GM23338 (cell line): ENCODE measurements around the gene ATP10B. TPM values are rescaled to one million over a fixed set of nuclear protein-coding genes. Genes with fewer than 3 reads are reported as not detected.

Experiments
- ATAC-seq: fragments of 200-7000 bp; cut with Tn5 transposase; 3 replicates; pipeline ENCODE4 v1.9.1; 2020
- DNase-seq: peaks from one replicate; pipeline ENCODE4 v3.0.0-alpha.2; 2015; ENCODE audit warnings: low spot score
- H2AFZ ChIP-seq: fragments of 200-600 bp; sonication (generic); 2 replicates; pipeline ENCODE4 v1.8.0; 2016; ENCODE audit warnings: antibody characterized with exemption, mild to moderate bottlenecking, moderate library complexity
- H3F3A ChIP-seq: fragments of 200-600 bp; sonication (generic); replicated peaks from 2 replicates; pipeline ENCODE4 v1.8.0; 2017; ENCODE audit warnings: antibody characterized with exemption, mixed run types, low read depth
- H3K27ac ChIP-seq: fragments of 200-600 bp; sonication (generic); 2 replicates; pipeline ENCODE4 v1.6.1; 2016; ENCODE audit warnings: low read depth
- H3K27me3 ChIP-seq: fragments of 200-600 bp; sonication (generic); 2 replicates; pipeline ENCODE4 v1.8.0; 2016; ENCODE audit warnings: mild to moderate bottlenecking, mixed run types, moderate library complexity; ENCODE audit not compliant: insufficient read depth
- H3K36me3 ChIP-seq: fragments of 200-600 bp; sonication (generic); 2 replicates; pipeline ENCODE4 v1.8.0; 2016; ENCODE audit warnings: mild to moderate bottlenecking; ENCODE audit not compliant: insufficient read depth
- H3K4me1 ChIP-seq: fragments of 200-600 bp; sonication (generic); 2 replicates; pipeline ENCODE4 v1.8.0; 2016; ENCODE audit warnings: mild to moderate bottlenecking, moderate library complexity; ENCODE audit not compliant: insufficient read depth
- H3K4me2 ChIP-seq: fragments of 200-600 bp; sonication (generic); 2 replicates; pipeline ENCODE4 v1.7.1; 2017; ENCODE audit warnings: mixed run types
- H3K4me3 ChIP-seq: fragments of 200-600 bp; sonication (generic); 2 replicates; pipeline ENCODE4 v1.6.1; 2016; ENCODE audit warnings: mixed run types
- H3K79me2 ChIP-seq: fragments of 200-600 bp; sonication (generic); replicated peaks from 2 replicates; pipeline ENCODE4 v1.8.0; 2017; ENCODE audit warnings: mild to moderate bottlenecking; ENCODE audit not compliant: insufficient read depth
- H3K9me2 ChIP-seq: fragments of 200-600 bp; sonication (generic); 2 replicates; pipeline ENCODE4 v1.8.0; 2017; ENCODE audit not compliant: insufficient read depth
- H4K20me1 ChIP-seq: fragments of 200-600 bp; sonication (generic); replicated peaks from 2 replicates; pipeline ENCODE4 v1.8.0; 2017; ENCODE audit warnings: mild to moderate bottlenecking; ENCODE audit not compliant: insufficient read depth
- H3K27ac Mint-ChIP-seq: 2 replicates; pipeline ENCODE4 v1.8.0; 2020; ENCODE audit warnings: inconsistent platforms, mild to moderate bottlenecking, moderate library complexity, mixed read lengths
- H3K27me3 Mint-ChIP-seq: 3 replicates; pipeline ENCODE4 v1.8.0; 2022; ENCODE audit warnings: low read depth, mild to moderate bottlenecking, moderate library complexity, mixed read lengths, inconsistent platforms; ENCODE audit not compliant: insufficient read depth, poor library complexity
- H3K36me3 Mint-ChIP-seq: 3 replicates; pipeline ENCODE4 v1.8.0; 2021; ENCODE audit warnings: low read depth, mild to moderate bottlenecking, inconsistent platforms, moderate library complexity, mixed read lengths
- H3K4me1 Mint-ChIP-seq: 3 replicates; pipeline ENCODE4 v1.8.0; 2020; ENCODE audit warnings: mild to moderate bottlenecking, inconsistent platforms, mixed read lengths
- H3K4me3 Mint-ChIP-seq: 3 replicates; pipeline ENCODE4 v1.8.0; 2021; ENCODE audit warnings: moderate library complexity, mild to moderate bottlenecking, inconsistent platforms, mixed read lengths
- H3K9me3 Mint-ChIP-seq: 3 replicates; pipeline ENCODE4 v1.8.0; 2020; ENCODE audit warnings: moderate library complexity, mild to moderate bottlenecking, inconsistent platforms, mixed read lengths
- CREB1 ChIP-seq: fragments of 250-450 bp; sonication (Bioruptor Pico); IDR thresholded peaks from 2 replicates; pipeline ENCODE4 v1.5.0; 2020; ENCODE audit warnings: low read depth, mild to moderate bottlenecking, moderate library complexity
- EZH2phosphoT487 ChIP-seq: fragments of 200-600 bp; sonication (generic); IDR thresholded peaks from one replicate; pipeline ENCODE4 v1.8.1; 2018; ENCODE audit warnings: antibody characterized with exemption; ENCODE audit not compliant: unreplicated experiment
- JUNB ChIP-seq: IDR thresholded peaks from one replicate; pipeline ENCODE4 v1.6.1; 2016; ENCODE audit warnings: antibody characterized with exemption; ENCODE audit not compliant: unreplicated experiment
- NANOG ChIP-seq: IDR thresholded peaks from 2 replicates; pipeline ENCODE4 v1.6.1; 2016; ENCODE audit warnings: antibody characterized with exemption, borderline replicate concordance
- STAT1 ChIP-seq: IDR thresholded peaks from one replicate; pipeline ENCODE4 v1.6.1; 2016; ENCODE audit warnings: antibody characterized with exemption; ENCODE audit not compliant: unreplicated experiment
- ZNF331 ChIP-seq: fragments of 250-450 bp; sonication (Bioruptor Pico); IDR thresholded peaks from 2 replicates; pipeline ENCODE4 v1.5.0; 2020; ENCODE audit warnings: low read depth, mild to moderate bottlenecking, moderate library complexity
- polyA plus RNA-seq: library from polyadenylated mRNA; unstranded; fragments of >200 nt; fragmentation: Nextera tagmentation; extraction: Ambion mirVana; gene quantifications from 2 replicates; pipeline ENCODE4 v1.2.1, GENCODE V29; 2016
- total RNA-seq: library from RNA; depleted of rRNA; stranded (reverse); fragments of >200 nt; shearing (Covaris generic); gene quantifications from 2 replicates; pipeline ENCODE4 v1.2.3, GENCODE V29; 2014
- TF ChIP-seq, protein P1 (sequence below): fragments of 250-450 bp; sonication (Bioruptor Pico); IDR thresholded peaks from 2 replicates; pipeline ENCODE4 v1.5.0; 2020; ENCODE audit warnings: mild to moderate bottlenecking, moderate library complexity
- TF ChIP-seq, protein P2 (sequence below): IDR thresholded peaks from 2 replicates; pipeline ENCODE4 v1.6.1; 2016; ENCODE audit warnings: antibody characterized with exemption
- TF ChIP-seq, protein P3 (sequence below), 2 experiments: fragments of 200-600 bp in 1 of 2; sonication (generic) in 1 of 2; conservative IDR thresholded peaks; 2 replicates each; pipeline versions ENCODE4 v1.5.1 to v1.6.1; 2016 to 2017; ENCODE audit warnings: antibody characterized with exemption in 2 of 2, low read depth in 2 of 2, mild to moderate bottlenecking in 2 of 2, moderate library complexity in 1 of 2

Gene ATP10B
- total and polyA plus RNA-seq, 2 experiments from 2014 or later: 0.11 to 0.14 TPM

DNA sequence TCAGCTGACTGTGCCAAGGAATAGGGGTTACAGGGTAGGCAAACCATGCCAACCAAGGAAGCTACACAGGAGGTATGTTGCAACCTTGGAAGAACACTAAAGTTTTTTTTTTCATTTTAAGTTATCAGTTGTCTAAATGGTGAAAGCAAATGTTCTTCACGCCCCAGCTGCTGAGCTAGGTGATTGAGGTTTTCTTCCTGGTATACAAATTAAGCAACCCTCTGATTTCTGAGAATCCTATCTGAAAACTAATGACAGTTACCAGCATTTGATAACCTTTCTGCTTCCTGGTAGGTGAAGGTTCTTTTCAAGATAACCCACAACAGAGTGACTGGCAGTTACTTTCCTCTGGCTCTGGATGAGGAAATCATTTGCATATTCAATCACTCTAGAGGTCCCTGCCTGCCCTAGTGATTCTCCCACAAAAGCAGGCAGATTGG lies 194.9 kb downstream of the ATP10B start:
- peak; percentile 63 for ATAC-seq

DNA sequence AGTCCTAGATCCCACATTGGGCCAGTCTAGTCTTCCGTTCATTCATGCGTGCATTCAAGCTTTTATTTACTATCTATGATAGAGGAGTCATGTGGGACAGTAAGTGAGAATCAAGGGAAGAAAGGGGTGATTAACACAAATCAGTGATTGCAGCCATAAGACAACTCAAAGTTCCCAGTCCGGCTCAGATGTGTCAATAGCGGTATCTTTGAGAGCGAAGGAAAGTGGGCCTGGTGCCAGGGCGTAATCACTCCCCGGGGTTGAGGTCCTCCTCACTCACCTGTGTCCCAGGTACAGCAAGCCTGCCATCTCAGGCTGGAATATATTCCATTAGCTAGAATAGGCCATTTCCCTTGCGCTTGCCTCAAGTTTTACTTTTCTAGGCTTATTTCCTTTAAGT lies 196.3 kb downstream of the ATP10B start:
- no peaks in the 10 kb centered on the region for H3K36me3 Mint-ChIP-seq
- Histone ChIP-seq H3F3A (no peaks in the 10 kb centered on the region), H3K27me3 (no peaks in the 10 kb centered on the region), H3K4me3 (no peak overlapping the region), H3K27ac (no peak overlapping the region), H2AFZ (no peak overlapping the region), H3K4me2 (no peak overlapping the region), H3K9me2 (no peaks in the 10 kb centered on the region), H3K36me3 (no peaks in the 10 kb centered on the region), H4K20me1 (no peaks in the 10 kb centered on the region), H3K79me2 (no peaks in the 10 kb centered on the region), H3K4me1 (no peaks in the 10 kb centered on the region)
- H3K27me3 Mint-ChIP-seq: no peaks in the 10 kb centered on the region
- H3K9me3 Mint-ChIP-seq: peaks cover 6% of the 10 kb centered on the region; the same call in 2 of the 3 replicates
- no peak overlapping the region for H3K27ac Mint-ChIP-seq
- no peak overlapping the region for H3K4me3 Mint-ChIP-seq
- no peak for TF ChIP-seq NANOG
- TF ChIP-seq, protein P1, sequence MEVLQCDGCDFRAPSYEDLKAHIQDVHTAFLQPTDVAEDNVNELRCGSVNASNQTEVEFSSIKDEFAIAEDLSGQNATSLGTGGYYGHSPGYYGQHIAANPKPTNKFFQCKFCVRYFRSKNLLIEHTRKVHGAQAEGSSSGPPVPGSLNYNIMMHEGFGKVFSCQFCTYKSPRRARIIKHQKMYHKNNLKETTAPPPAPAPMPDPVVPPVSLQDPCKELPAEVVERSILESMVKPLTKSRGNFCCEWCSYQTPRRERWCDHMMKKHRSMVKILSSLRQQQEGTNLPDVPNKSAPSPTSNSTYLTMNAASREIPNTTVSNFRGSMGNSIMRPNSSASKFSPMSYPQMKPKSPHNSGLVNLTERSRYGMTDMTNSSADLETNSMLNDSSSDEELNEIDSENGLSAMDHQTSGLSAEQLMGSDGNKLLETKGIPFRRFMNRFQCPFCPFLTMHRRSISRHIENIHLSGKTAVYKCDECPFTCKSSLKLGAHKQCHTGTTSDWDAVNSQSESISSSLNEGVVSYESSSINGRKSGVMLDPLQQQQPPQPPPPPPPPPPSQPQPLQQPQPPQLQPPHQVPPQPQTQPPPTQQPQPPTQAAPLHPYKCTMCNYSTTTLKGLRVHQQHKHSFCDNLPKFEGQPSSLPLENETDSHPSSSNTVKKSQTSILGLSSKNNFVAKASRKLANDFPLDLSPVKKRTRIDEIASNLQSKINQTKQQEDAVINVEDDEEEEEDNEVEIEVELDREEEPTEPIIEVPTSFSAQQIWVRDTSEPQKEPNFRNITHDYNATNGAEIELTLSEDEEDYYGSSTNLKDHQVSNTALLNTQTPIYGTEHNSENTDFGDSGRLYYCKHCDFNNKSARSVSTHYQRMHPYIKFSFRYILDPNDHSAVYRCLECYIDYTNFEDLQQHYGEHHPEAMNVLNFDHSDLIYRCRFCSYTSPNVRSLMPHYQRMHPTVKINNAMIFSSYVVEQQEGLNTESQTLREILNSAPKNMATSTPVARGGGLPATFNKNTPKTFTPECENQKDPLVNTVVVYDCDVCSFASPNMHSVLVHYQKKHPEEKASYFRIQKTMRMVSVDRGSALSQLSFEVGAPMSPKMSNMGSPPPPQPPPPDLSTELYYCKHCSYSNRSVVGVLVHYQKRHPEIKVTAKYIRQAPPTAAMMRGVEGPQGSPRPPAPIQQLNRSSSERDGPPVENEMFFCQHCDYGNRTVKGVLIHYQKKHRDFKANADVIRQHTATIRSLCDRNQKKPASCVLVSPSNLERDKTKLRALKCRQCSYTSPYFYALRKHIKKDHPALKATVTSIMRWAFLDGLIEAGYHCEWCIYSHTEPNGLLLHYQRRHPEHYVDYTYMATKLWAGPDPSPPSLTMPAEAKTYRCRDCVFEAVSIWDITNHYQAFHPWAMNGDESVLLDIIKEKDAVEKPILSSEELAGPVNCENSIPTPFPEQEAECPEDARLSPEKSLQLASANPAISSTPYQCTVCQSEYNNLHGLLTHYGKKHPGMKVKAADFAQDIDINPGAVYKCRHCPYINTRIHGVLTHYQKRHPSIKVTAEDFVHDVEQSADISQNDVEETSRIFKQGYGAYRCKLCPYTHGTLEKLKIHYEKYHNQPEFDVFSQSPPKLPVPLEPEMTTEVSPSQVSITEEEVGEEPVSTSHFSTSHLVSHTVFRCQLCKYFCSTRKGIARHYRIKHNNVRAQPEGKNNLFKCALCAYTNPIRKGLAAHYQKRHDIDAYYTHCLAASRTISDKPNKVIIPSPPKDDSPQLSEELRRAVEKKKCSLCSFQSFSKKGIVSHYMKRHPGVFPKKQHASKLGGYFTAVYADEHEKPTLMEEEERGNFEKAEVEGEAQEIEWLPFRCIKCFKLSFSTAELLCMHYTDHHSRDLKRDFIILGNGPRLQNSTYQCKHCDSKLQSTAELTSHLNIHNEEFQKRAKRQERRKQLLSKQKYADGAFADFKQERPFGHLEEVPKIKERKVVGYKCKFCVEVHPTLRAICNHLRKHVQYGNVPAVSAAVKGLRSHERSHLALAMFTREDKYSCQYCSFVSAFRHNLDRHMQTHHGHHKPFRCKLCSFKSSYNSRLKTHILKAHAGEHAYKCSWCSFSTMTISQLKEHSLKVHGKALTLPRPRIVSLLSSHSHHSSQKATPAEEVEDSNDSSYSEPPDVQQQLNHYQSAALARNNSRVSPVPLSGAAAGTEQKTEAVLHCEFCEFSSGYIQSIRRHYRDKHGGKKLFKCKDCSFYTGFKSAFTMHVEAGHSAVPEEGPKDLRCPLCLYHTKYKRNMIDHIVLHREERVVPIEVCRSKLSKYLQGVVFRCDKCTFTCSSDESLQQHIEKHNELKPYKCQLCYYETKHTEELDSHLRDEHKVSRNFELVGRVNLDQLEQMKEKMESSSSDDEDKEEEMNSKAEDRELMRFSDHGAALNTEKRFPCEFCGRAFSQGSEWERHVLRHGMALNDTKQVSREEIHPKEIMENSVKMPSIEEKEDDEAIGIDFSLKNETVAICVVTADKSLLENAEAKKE (CRISPR knock-in tag): no peak
- TF ChIP-seq EZH2phosphoT487: no peak
- no peak for TF ChIP-seq CREB1
- DNase-seq (no peak), ATAC-seq (no peak)
- H3K4me1 Mint-ChIP-seq: peaks cover 8% of the 10 kb centered on the region; the same call in 2 of the 3 replicates

More for the DNA sequence above, 194.9 kb downstream of the ATP10B start:
- H3K4me1 Mint-ChIP-seq: peaks cover 8% of the 10 kb centered on the region; the same call in 2 of the 3 replicates
- TF ChIP-seq, protein P2, sequence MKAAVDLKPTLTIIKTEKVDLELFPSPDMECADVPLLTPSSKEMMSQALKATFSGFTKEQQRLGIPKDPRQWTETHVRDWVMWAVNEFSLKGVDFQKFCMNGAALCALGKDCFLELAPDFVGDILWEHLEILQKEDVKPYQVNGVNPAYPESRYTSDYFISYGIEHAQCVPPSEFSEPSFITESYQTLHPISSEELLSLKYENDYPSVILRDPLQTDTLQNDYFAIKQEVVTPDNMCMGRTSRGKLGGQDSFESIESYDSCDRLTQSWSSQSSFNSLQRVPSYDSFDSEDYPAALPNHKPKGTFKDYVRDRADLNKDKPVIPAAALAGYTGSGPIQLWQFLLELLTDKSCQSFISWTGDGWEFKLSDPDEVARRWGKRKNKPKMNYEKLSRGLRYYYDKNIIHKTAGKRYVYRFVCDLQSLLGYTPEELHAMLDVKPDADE: no peak
- TF ChIP-seq JUNB (no peak), ZNF331 (CRISPR knock-in tag) (no peak), STAT1 (no peak)
- TF ChIP-seq, protein P3, sequence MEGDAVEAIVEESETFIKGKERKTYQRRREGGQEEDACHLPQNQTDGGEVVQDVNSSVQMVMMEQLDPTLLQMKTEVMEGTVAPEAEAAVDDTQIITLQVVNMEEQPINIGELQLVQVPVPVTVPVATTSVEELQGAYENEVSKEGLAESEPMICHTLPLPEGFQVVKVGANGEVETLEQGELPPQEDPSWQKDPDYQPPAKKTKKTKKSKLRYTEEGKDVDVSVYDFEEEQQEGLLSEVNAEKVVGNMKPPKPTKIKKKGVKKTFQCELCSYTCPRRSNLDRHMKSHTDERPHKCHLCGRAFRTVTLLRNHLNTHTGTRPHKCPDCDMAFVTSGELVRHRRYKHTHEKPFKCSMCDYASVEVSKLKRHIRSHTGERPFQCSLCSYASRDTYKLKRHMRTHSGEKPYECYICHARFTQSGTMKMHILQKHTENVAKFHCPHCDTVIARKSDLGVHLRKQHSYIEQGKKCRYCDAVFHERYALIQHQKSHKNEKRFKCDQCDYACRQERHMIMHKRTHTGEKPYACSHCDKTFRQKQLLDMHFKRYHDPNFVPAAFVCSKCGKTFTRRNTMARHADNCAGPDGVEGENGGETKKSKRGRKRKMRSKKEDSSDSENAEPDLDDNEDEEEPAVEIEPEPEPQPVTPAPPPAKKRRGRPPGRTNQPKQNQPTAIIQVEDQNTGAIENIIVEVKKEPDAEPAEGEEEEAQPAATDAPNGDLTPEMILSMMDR (conservative IDR thresholded peaks at IDR 0.05; ENCODE audit: low read depth in 2 of 2): no peak
- H3K4me3 ChIP-seq: no peak overlapping the region
- no peak overlapping the region for H3K4me3 Mint-ChIP-seq
- H3K9me2 ChIP-seq: no peaks in the 10 kb centered on the region
- H3K4me1 ChIP-seq: no peaks in the 10 kb centered on the region
- H3K4me2 ChIP-seq: no peak overlapping the region
- no peaks in the 10 kb centered on the region for H4K20me1 ChIP-seq
- no peak overlapping the region for H3K27ac Mint-ChIP-seq
- H3K9me3 Mint-ChIP-seq: no peaks in the 10 kb centered on the region
- no peaks in the 10 kb centered on the region for H3K79me2 ChIP-seq
- H3K36me3 ChIP-seq: no peaks in the 10 kb centered on the region
- DNase-seq: no peak
- H3F3A ChIP-seq: no peaks in the 10 kb centered on the region
- no peaks in the 10 kb centered on the region for H3K27me3 Mint-ChIP-seq
- H3K36me3 Mint-ChIP-seq: no peaks in the 10 kb centered on the region
- H2AFZ ChIP-seq: no peak overlapping the region
- no peak overlapping the region for H3K27ac ChIP-seq
- H3K27me3 ChIP-seq: no peaks in the 10 kb centered on the region
